22Rv1 (cell line): Measurements from ENCODE around the gene TSPAN18.

ENCODE experiments used
- H3K27ac ChIP-seq: fragments of 450-650 bp; 2 replicates; pipeline ENCODE4 v1.5.1; 2017
- ZFX ChIP-seq: fragments of 450-650 bp; IDR thresholded peaks from 2 replicates; pipeline ENCODE4 v1.6.1; 2017; ENCODE audit warnings: antibody characterized with exemption, borderline replicate concordance
- TF ChIP-seq, protein P1 (sequence below): fragments of 450-650 bp; IDR thresholded peaks from 2 replicates; pipeline ENCODE4 v1.5.1; 2017; ENCODE audit warnings: mild to moderate bottlenecking

Gene TSPAN18

DNA sequence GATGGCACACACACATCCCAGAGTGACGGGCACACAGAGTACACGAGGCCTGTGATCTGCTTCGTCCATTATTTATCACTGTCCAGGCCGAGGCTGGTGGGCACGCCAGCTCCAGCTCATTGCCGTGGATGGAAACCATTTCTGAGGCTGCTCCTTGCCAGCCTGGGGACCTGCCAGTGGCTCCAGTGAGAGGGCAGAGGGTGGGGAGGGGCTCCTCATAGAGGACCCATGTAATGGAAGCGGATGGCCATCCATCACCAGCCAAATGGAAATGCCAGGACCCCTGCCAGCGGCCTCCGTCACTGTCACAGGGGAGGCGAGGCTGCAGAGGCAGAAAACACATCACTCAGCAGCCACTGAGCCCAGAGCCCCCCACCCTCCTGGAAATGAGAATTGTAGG, 188.2 kb downstream of the TSPAN18 start:
- H3K27ac ChIP-seq, result no peak overlapping the region
- TF ChIP-seq, protein P1, sequence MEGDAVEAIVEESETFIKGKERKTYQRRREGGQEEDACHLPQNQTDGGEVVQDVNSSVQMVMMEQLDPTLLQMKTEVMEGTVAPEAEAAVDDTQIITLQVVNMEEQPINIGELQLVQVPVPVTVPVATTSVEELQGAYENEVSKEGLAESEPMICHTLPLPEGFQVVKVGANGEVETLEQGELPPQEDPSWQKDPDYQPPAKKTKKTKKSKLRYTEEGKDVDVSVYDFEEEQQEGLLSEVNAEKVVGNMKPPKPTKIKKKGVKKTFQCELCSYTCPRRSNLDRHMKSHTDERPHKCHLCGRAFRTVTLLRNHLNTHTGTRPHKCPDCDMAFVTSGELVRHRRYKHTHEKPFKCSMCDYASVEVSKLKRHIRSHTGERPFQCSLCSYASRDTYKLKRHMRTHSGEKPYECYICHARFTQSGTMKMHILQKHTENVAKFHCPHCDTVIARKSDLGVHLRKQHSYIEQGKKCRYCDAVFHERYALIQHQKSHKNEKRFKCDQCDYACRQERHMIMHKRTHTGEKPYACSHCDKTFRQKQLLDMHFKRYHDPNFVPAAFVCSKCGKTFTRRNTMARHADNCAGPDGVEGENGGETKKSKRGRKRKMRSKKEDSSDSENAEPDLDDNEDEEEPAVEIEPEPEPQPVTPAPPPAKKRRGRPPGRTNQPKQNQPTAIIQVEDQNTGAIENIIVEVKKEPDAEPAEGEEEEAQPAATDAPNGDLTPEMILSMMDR, result no peak
- TF ChIP-seq ZFX, result no peak

DNA sequence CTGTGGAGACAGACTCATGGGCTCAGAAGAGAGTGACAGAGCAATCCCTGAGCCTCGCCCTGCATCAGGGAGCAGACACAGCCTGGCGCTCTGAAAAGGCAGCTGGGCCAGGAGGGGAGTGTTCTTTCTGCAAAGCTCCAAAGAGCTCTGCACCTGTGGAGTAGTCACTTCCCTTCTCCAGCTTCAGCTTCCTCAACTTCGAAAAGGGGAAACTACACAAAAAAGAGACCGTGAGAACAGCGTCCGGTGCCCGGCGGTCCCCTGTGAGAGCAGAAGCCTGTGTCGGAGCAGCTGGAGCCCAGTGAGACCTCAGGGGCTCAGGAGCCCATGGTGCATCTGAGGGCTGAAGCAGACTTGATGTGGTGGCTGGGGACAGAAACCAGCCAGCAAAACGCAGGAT, 188.9 kb downstream of the TSPAN18 start:
- H3K27ac ChIP-seq, result no peak overlapping the region
- TF ChIP-seq, protein P1, result no peak
- no peak for TF ChIP-seq ZFX

DNA sequence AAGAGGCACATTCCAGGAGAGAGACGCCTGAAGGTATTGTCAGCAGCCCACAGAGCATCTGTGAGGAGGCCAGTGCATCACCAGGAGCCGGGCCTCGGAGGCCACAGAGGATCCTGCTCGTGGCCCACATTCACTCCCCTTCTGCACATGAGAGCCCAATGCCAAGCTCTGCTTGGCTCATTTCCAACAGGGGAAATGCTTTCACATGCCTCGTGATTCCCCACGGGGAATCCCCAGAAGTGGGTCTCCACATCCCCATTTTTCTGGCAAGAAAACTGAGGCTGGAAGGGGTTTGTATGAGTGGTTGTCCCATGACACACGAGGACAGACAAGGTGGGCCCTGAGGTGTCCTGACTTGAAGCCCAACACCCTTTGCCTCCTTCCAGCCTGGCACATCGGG, 189.6 kb downstream of the TSPAN18 start:
- TF ChIP-seq ZFX, result no peak
- TF ChIP-seq, protein P1, result no peak
- H3K27ac ChIP-seq, result no peak overlapping the region

DNA sequence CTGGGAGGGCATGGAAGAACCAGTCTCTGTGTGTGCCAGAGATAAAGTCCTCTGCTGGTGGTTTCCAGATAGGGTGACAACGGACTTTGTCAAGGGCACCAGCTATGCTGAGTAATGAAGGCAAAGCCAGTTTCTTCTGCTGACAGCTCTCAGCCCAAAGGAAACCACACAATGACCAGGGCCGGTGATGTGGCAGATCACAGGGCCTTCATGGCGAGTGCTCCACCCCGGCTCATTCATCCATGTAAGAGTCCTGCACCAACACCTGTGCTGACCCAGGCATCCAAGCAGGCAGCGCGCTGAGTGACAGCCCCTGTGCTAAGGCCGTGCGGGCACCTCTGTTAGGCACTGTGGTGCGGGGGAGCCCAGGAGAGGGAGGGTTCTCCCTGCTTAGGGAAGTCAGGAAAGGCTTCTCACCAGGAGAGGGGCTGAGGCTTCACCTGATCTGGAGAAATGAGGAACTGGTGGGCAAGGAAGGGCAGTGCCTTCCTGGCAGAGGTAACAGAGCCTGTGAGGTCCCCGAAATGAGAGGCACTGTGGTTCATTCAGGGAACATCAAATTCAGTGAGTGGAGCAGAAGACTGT, 190.1 kb downstream of the TSPAN18 start:
- no peak overlapping the region for H3K27ac ChIP-seq
- TF ChIP-seq ZFX, result no peak
- TF ChIP-seq, protein P1, result no peak

DNA sequence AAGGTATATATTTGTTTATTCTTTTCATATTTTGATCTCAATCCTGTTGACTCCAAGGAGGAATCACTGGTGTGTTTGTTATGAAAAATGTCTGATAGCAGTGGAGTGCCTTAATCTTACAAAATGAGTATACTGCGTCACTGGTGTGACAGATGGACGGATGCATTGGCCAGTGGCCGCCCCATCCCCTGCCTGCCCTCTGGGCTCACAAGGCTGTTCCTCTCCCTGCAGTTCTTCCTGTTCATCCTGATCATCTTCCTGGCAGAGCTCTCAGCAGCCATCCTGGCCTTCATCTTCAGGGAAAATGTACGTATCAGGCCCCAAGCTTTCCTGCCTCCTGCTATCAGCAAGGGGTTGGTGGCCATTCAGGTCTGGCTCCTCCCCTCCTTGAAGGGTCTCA, 191.0 kb downstream of the TSPAN18 start:
- H3K27ac ChIP-seq, result no peak overlapping the region
- TF ChIP-seq ZFX, result no peak
- TF ChIP-seq, protein P1, result no peak

DNA sequence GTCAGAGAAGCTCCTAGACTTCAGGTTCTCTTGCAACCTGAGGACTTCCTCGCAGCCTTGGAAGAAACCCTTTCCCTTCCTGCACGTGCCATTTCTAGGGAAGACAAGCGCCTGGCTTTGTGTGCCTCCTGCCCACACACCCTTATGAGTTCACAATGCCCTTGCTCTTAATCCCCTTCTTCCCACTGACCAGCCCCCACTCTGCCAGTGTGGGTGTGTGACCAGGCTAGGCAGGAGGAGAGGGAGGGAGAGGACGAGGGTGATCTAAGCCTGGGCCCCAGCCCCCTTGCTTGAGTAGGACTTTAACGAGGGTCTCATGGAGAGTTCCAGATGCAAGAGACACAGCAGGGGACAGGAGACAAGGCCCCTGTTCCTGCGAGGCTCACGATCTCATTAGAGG, 193.7 kb downstream of the TSPAN18 start:
- no peak overlapping the region for H3K27ac ChIP-seq
- TF ChIP-seq, protein P1, result no peak
- no peak for TF ChIP-seq ZFX

DNA sequence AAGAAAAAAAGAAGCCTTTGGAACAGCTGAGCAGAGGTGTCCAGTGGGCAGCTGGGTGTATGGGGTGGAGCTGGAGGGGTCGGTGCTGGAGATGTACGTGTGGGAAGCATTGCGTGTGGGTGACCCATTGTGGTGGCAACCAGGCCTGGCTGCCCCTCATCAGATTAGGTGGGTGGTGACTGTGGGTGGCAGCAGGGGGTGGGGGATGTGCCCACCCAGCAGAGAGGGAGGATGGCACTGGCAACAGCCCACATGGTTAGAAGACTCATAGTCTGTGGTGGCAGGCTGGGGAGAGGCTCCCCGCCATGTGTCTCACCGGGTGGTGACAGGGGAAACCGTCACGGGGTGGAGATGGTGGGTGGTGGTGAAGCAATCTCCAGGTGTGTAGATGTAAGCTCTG, 196.4 kb downstream of the TSPAN18 start:
- TF ChIP-seq, protein P1, result no peak
- no peak for TF ChIP-seq ZFX

More for the DNA sequence above, 196.4 kb downstream of the TSPAN18 start:
- no peak overlapping the region for H3K27ac ChIP-seq
